Muscle of leg (tissue), 11 donors: ENCODE data around the gene SLAMF9. TPM values are rescaled to one million over a fixed set of nuclear protein-coding genes. Genes with fewer than 3 reads are reported as not detected.

Source experiments
- DNase-seq: peaks from one replicate; pipeline ENCODE4 v3.0.0; 2013
- H3K27ac ChIP-seq: one replicate; pipeline ENCODE4 v1.5.1; 2013; ENCODE audit warnings: mild to moderate bottlenecking, low read length, control low read depth
- H3K27me3 ChIP-seq: one replicate; pipeline ENCODE4 v1.6.1; 2013; ENCODE audit warnings: low read length; ENCODE audit not compliant: control insufficient read depth, insufficient read depth
- H3K36me3 ChIP-seq: one replicate; pipeline ENCODE4 v1.6.1; 2013; ENCODE audit warnings: low read length; ENCODE audit not compliant: control insufficient read depth, insufficient read depth
- H3K4me1 ChIP-seq: one replicate; pipeline ENCODE4 v1.6.1; 2013; ENCODE audit warnings: low read length; ENCODE audit not compliant: control insufficient read depth, insufficient read depth
- H3K4me3 ChIP-seq: one replicate; pipeline ENCODE4 v1.5.1; 2013; ENCODE audit warnings: low read length, control low read depth
- H3K9me3 ChIP-seq: replicated peaks from 2 replicates; pipeline ENCODE4 v1.6.1; 2013; ENCODE audit warnings: low read depth, low read length; ENCODE audit not compliant: control insufficient read depth
- WGBS: methylation state at CpG from one replicate; pipeline ENCODE4 v1.1.5; 2013; ENCODE audit warnings: missing lambda C conversion rate; ENCODE audit not compliant: insufficient coverage; 5-methylcytosine and 5-hydroxymethylcytosine counted together
- polyA plus RNA-seq, 8 donors: library from polyadenylated mRNA; unstranded; fragments of 120-200 nt; gene quantifications; one replicate each; pipeline versions ENCODE4 v1.2.1 to v1.2.3, GENCODE V29; 2013; ENCODE audit warnings: inconsistent platforms in 1 of 8, low replicate concordance in 1 of 8; ENCODE audit not compliant: insufficient read length in 8 of 8, insufficient read depth in 1 of 8
- total RNA-seq: library from RNA; stranded (reverse); fragments of 120-200 nt; gene quantifications from one replicate; pipeline ENCODE4 v1.2.4, GENCODE V29; 2013

SLAMF9 gene
- total and polyA plus RNA-seq, 9 donors, result not detected

GRCh38 chr1:159988006-159988405 is 34.0 kb upstream of the SLAMF9 start:
- DNase-seq, result no peak
- H3K27me3 ChIP-seq, result peaks cover 8% of the 10 kb centered on the region
- no peak overlapping the region for H3K4me3 ChIP-seq
- H3K27ac ChIP-seq, result no peak overlapping the region
- H3K4me1 ChIP-seq, result no peaks in the 10 kb centered on the region
- no peaks in the 10 kb centered on the region for H3K36me3 ChIP-seq
- WGBS, result 78% methylated on average over 1 of the region's 1 CpG
- no peaks in the 10 kb centered on the region for H3K9me3 ChIP-seq

DNA sequence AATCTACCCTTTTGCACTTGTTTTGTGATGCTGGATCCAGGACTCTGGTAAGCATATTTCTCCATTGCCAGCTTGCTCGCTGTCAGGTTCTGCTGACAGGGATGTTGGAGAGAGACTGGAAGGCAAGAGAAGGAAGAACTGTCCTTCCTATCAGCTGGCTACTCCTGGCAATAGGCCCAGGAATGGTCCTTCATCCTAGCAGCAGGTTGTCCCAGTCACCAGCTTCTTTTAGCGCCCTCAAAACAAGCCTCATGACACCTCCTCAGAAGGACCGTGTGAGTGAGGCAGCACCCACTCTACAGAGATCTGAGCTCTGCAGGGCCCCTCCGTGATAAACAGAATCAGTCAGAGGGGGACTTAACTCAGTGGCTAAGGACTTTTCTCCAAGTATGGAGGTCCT is 33.1 kb upstream of the SLAMF9 start:
- peaks cover 8% of the 10 kb centered on the region for H3K27me3 ChIP-seq
- WGBS, result 80% methylated on average over 2 of the region's 4 CpGs
- no peaks in the 10 kb centered on the region for H3K9me3 ChIP-seq
- H3K4me3 ChIP-seq, result no peak overlapping the region
- no peaks in the 10 kb centered on the region for H3K36me3 ChIP-seq
- no peak overlapping the region for H3K27ac ChIP-seq
- no peak for DNase-seq
- no peaks in the 10 kb centered on the region for H3K4me1 ChIP-seq

DNA sequence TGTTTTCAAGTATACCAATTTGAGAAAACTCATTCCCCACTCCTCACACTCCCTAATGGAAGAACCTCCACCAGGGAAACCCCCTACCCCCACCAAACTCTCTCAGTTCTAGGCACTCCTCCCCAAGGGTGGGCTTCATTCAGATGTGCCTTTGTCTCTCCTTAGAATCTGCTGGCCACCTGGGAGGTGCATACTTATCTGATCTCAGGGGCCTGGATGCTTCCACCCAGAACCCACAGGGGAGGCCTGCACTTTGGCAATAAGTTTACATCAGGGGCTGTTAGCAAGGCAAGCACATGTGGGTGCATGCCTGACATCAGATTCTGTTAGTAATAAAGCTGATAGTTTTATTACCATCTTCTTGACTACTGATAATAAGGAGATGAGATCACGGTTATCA is 32.5 kb upstream of the SLAMF9 start:
- H3K4me3 ChIP-seq, result no peak overlapping the region
- no peaks in the 10 kb centered on the region for H3K9me3 ChIP-seq
- no peak for DNase-seq
- H3K27me3 ChIP-seq, result peaks cover 8% of the 10 kb centered on the region
- WGBS, result no CpG with 5 or more reads among the region's 1 CpG
- H3K36me3 ChIP-seq, result no peaks in the 10 kb centered on the region
- H3K4me1 ChIP-seq, result no peaks in the 10 kb centered on the region
- no peak overlapping the region for H3K27ac ChIP-seq

DNA sequence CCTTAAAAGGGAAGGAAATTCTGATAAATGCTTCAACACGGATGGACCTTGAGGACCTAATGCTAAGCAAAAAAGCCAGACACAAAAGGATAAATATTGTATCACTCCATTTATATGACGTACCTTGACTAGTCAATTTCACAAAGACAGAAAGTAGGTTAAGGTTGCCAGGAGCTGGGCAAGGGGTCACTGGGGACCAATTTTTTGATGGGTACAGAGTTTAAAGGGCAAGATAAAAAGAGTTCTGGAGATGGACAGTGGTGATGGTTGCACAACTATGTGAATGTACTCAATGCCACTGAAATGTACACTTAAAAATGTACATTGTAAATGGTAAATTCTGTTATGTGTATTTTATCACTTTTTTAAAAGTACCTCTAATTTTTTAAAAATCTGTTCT is 32.1 kb upstream of the SLAMF9 start:
- H3K27me3 ChIP-seq, result peaks cover 8% of the 10 kb centered on the region
- no peaks in the 10 kb centered on the region for H3K9me3 ChIP-seq
- no peaks in the 10 kb centered on the region for H3K4me1 ChIP-seq
- no peaks in the 10 kb centered on the region for H3K36me3 ChIP-seq
- no CpG with 5 or more reads among the region's 2 CpGs for WGBS
- no peak overlapping the region for H3K4me3 ChIP-seq
- no peak overlapping the region for H3K27ac ChIP-seq
- no peak for DNase-seq

DNA sequence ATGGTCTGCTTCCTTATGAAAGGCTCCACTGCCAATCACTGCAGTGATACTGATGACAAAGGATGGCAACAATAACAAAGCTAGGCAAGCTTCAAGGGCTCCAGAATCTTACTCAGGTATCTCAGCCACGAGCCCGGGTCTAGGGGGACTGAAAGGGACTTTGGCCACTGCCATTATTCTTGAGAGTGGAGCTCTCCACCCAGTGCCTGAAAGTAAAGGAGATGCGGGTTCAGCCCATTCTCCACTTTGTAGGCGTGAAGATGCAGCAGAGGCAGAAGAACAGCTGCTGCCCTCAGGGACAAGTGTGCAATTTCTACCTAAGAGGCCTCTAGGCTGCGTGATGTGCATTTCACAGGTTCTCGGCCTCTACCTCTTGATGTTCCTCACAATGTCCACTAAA is 31.4 kb upstream of the SLAMF9 start:
- DNase-seq, result no peak
- H3K36me3 ChIP-seq, result no peaks in the 10 kb centered on the region
- H3K4me3 ChIP-seq, result no peak overlapping the region
- peaks cover 8% of the 10 kb centered on the region for H3K27me3 ChIP-seq
- H3K4me1 ChIP-seq, result no peaks in the 10 kb centered on the region
- H3K9me3 ChIP-seq, result no peaks in the 10 kb centered on the region
- H3K27ac ChIP-seq, result no peak overlapping the region
- WGBS, result 90% methylated on average over 4 of the region's 6 CpGs

- no peaks in the 10 kb centered on the region for H3K36me3 ChIP-seq
- 57% methylated on average over 4 of the region's 5 CpGs for WGBS
- no peaks in the 10 kb centered on the region for H3K9me3 ChIP-seq
- H3K27me3 ChIP-seq, result peaks cover 5% of the 10 kb centered on the region
- H3K4me1 ChIP-seq, result no peaks in the 10 kb centered on the region
- H3K27ac ChIP-seq, result no peak overlapping the region
- H3K4me3 ChIP-seq, result no peak overlapping the region
- no peak for DNase-seq
These were observed 29.6 kb upstream of the SLAMF9 start for GRCh38 chr1:159983681-159984080.

GRCh38 chr1:159982280-159982679 is 28.2 kb upstream of the SLAMF9 start:
- no peak for DNase-seq
- H3K36me3 ChIP-seq, result no peaks in the 10 kb centered on the region
- H3K4me1 ChIP-seq, result no peaks in the 10 kb centered on the region
- H3K27ac ChIP-seq, result no peak overlapping the region
- H3K9me3 ChIP-seq, result no peaks in the 10 kb centered on the region
- WGBS, result 84% methylated on average over 4 of the region's 6 CpGs
- no peak overlapping the region for H3K4me3 ChIP-seq
- H3K27me3 ChIP-seq, result peaks cover 9% of the 10 kb centered on the region

DNA sequence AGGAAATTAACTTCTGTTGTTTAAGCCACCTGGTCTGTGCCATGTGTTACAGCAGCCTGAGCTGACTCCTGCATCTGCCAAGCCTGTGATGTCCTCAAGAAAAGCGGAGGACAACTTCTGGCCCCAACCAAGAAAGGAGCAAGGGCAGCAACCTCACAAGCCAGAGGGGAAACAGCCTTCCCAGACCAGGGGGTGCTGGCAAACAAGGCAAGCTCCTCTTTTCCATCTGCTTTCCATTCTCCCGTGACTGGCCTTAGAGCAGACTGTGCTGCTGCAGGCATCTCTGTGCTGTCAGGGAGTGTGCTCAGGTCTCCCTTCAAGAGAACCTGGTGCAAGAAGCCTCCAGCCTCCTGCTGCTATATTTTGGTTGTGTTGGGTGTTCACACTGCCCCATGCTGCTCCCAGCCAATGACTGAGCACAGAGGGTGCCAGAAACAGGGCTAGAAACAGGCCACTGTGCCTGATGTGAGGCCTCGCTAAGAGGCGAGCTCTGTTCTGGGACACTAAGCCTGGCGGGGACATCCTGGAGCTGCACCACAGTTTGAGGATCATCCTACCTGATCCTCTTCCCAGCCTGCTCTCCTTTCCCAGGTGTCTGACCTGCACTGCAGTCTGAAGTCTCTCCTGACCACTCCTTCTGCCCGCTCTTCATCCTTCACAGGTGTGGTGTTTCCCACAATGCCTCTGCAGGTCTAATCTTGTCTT is 27.5 kb upstream of the SLAMF9 start:
- 80% methylated on average over 6 of the region's 6 CpGs for WGBS

DNA sequence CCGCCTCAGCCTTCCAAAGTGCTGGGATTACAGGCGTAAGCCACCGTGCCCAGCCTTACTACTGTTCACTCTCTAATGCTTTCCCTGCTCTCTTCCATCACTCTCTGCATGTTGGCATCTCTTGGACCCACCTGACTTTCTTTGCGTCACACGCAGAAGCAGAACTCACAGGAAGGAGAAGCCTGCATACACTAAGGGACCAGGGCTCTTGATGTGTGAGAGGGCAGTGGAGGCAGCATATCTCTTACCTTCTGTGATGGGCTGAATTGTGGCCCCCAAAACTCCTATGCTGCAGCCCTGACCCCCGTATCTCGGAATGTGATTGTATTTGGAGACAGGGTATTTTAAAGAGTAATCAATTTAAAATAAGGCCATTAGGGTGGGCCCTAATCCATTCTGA is 26.7 kb upstream of the SLAMF9 start:
- peaks cover 9% of the 10 kb centered on the region for H3K27me3 ChIP-seq
- 91% methylated on average over 4 of the region's 7 CpGs for WGBS
- no peaks in the 10 kb centered on the region for H3K4me1 ChIP-seq
- no peak overlapping the region for H3K27ac ChIP-seq
- no peaks in the 10 kb centered on the region for H3K36me3 ChIP-seq
- H3K4me3 ChIP-seq, result no peak overlapping the region
- H3K9me3 ChIP-seq, result no peaks in the 10 kb centered on the region
- no peak for DNase-seq

More for the DNA sequence above, 27.5 kb upstream of the SLAMF9 start:
- Histone ChIP-seq H3K4me1 (no peaks in the 10 kb centered on the region), H3K36me3 (no peaks in the 10 kb centered on the region), H3K27me3 (peaks cover 9% of the 10 kb centered on the region), H3K9me3 (no peaks in the 10 kb centered on the region), H3K4me3 (no peak overlapping the region), H3K27ac (no peak overlapping the region)
- DNase-seq, result no peak

GRCh38 chr1:159980076-159980475 is 26.0 kb upstream of the SLAMF9 start:
- no peaks in the 10 kb centered on the region for H3K4me1 ChIP-seq
- 83% methylated on average over 2 of the region's 6 CpGs for WGBS
- no peak for DNase-seq

GRCh38 chr1:159979257-159979656 is 25.2 kb upstream of the SLAMF9 start:
- H3K9me3 ChIP-seq, result no peaks in the 10 kb centered on the region
- peak; percentile 32 for DNase-seq
- no peak overlapping the region for H3K4me3 ChIP-seq
- WGBS, result no CpG with 5 or more reads among the region's 3 CpGs
- no peak overlapping the region for H3K27ac ChIP-seq
- no peaks in the 10 kb centered on the region for H3K4me1 ChIP-seq
- peaks cover 4% of the 10 kb centered on the region for H3K27me3 ChIP-seq
- H3K36me3 ChIP-seq, result no peaks in the 10 kb centered on the region

More at GRCh38 chr1:159980076-159980475, 26.0 kb upstream of the SLAMF9 start:
- Histone ChIP-seq H3K4me3 (no peak overlapping the region), H3K27ac (no peak overlapping the region), H3K9me3 (no peaks in the 10 kb centered on the region), H3K36me3 (no peaks in the 10 kb centered on the region), H3K27me3 (peaks cover 6% of the 10 kb centered on the region)
